ENCODE measurements around the gene FZD2.

Gene FZD2

GRCh38 chr17:44608727-44609435 is 51.6 kb downstream of the FZD2 start:
- no peak for DNase-seq

GRCh38 chr17:44610331-44610730 is 53.0 kb downstream of the FZD2 start:
- DNase-seq = no peak

All from NCI-H2227 treated with DMSO at 0.1 percent for 48 hours (cell line).